HepG2 (cell line): ENCODE data around the gene RNF150.

Experiments used
- NCOA1 ChIP-seq: sonication (generic); formaldehyde crosslinking; IDR thresholded peaks from 2 replicates; pipeline ENCODE4 v1.9.0; 2021; ENCODE audit warnings: missing genetic modification reagents
- NFRKB ChIP-seq: fragments of 450-650 bp; IDR thresholded peaks from 2 replicates; pipeline ENCODE4 v1.6.1; 2017
- TF ChIP-seq, protein P1 (sequence below): sonication (generic); formaldehyde crosslinking; IDR thresholded peaks from 2 replicates; pipeline ENCODE4 v1.5.1; 2020; ENCODE audit warnings: missing genetic modification reagents, mild to moderate bottlenecking, borderline replicate concordance

DNA sequence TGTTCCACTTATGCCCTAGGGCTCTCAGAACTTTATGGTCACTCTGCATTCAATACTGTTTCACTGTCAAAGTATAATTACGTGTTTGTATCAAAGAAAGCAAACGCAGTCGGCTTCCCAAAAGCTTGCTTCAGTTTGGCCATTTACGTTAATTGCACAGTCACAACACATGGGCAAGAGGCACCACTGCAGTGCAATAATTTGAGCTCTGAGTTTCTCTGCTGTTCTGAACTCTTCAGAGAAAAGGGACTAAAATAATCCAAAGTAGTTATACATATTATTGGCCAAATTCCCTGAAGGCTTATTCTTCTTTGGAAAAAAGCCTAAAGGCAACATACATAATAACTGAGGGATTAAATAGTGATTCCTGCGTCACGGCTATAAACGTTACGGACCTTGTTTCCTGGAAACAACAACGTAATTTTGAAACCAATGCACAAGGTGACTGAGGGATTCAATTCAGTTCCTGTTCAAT, 51.3 kb downstream of the RNF150 start:
- TF ChIP-seq NFRKB (no peak), NCOA1 (CRISPR knock-in tag) (no peak)
- TF ChIP-seq, protein P1, sequence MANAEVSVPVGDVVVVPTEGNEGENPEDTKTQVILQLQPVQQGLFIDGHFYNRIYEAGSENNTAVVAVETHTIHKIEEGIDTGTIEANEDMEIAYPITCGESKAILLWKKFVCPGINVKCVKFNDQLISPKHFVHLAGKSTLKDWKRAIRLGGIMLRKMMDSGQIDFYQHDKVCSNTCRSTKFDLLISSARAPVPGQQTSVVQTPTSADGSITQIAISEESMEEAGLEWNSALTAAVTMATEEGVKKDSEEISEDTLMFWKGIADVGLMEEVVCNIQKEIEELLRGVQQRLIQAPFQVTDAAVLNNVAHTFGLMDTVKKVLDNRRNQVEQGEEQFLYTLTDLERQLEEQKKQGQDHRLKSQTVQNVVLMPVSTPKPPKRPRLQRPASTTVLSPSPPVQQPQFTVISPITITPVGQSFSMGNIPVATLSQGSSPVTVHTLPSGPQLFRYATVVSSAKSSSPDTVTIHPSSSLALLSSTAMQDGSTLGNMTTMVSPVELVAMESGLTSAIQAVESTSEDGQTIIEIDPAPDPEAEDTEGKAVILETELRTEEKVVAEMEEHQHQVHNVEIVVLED (CRISPR knock-in tag), result no peak
